HCT116 (cell line): ENCODE data around the gene SLC17A8. TPM values are rescaled to one million over a fixed set of nuclear protein-coding genes. Genes with fewer than 3 reads are reported as not detected.

Source experiments
- ATAC-seq: fragments of 200-7000 bp; cut with Tn5 transposase; 2 replicates; pipeline ENCODE4 v1.9.1; 2020; ENCODE audit warnings: mild to moderate bottlenecking, moderate library complexity
- BruUV-seq: library from RNA; stranded (reverse); fragments of 400-500 nt; replicated peaks from 2 replicates; lab custom pipeline; 2021; lab: Mats Ljungman, UMichigan
- CTCF ChIA-PET: fragments of 300-600 bp; sonication (Branson Sonifier 250); formaldehyde crosslinking; loops from one replicate; lab custom pipeline; 2021; ENCODE audit warnings: antibody characterized with exemption; lab: Charles Lee
- POLR2A ChIA-PET: fragments of 300-600, 350-600 bp; sonication (Branson Sonifier 250); formaldehyde crosslinking; loops from one replicate; lab custom pipeline; 2021; ENCODE audit warnings: antibody characterized with exemption; lab: Charles Lee
- RAD21 ChIA-PET, 2 experiments: fragments of 300-600 bp; sonication (Branson Sonifier 250); formaldehyde crosslinking; loops; one replicate each; lab custom pipeline; 2023; ENCODE audit warnings: low total read pairs in 2 of 2; ENCODE audit not compliant: uncharacterized antibody in 2 of 2, unreplicated experiment in 2 of 2, low non-redundant PET in 1 of 2; lab: Charles Lee
- DNase-seq: peaks from one replicate; pipeline ENCODE4 v3.0.0-alpha.2; 2010; ENCODE audit warnings: low read depth, low spot score
- H2AFZ ChIP-seq: fragments of 200-600 bp; shearing (Covaris generic), sonication (generic); 2 replicates; pipeline ENCODE4 v1.6.1; 2017; ENCODE audit warnings: low read depth, mixed run types, mixed read lengths, antibody characterized with exemption, low read length; ENCODE audit not compliant: poor library complexity, severe bottlenecking
- H3K27ac ChIP-seq: 2 replicates; pipeline ENCODE4 v1.5.1; 2012; ENCODE audit warnings: low read depth, low read length
- H3K27me3 ChIP-seq: fragments of 200-600 bp; sonication (generic); 2 replicates; pipeline ENCODE4 v1.6.1; 2016; ENCODE audit warnings: mixed run types, low read length, mixed read lengths; ENCODE audit not compliant: insufficient read depth
- H3K36me3 ChIP-seq, 2 experiments: fragments of 200-500 bp in 1 of 2; fragments of 200-600 bp in 1 of 2; sonication (Bioruptor generic) in 1 of 2; sonication (generic) in 1 of 2; 2 replicates each; pipeline versions ENCODE4 v1.5.1 to v1.6.1; 2014 to 2016; ENCODE audit warnings: low read length in 2 of 2, inconsistent platforms in 1 of 2, mixed read lengths in 1 of 2, mixed run types in 1 of 2; ENCODE audit not compliant: insufficient read depth in 2 of 2, control insufficient read depth in 1 of 2
- H3K4me1 ChIP-seq, 2 experiments: fragments of 200-600 bp in 1 of 2; sonication (generic) in 1 of 2; 2 replicates each; pipeline versions ENCODE4 v1.5.1 to v1.6.1; 2012 to 2017; ENCODE audit warnings: low read length in 2 of 2, inconsistent platforms in 1 of 2, mild to moderate bottlenecking in 1 of 2, mixed read lengths in 1 of 2, mixed run types in 1 of 2, moderate library complexity in 1 of 2; ENCODE audit not compliant: insufficient read depth in 2 of 2, control insufficient read depth in 1 of 2
- H3K4me2 ChIP-seq: fragments of 200-600 bp; sonication (generic); 2 replicates; pipeline ENCODE4 v1.6.1; 2017; ENCODE audit warnings: mixed run types, low read length, mixed read lengths
- H3K4me3 ChIP-seq, 2 experiments: fragments of 200-600 bp in 1 of 2; sonication (generic) in 1 of 2; replicated peaks in 1 of 2; 2 replicates each; pipeline ENCODE4 v1.5.1; 2011 to 2016; ENCODE audit warnings: low read length in 2 of 2, control low read depth in 1 of 2, low read depth in 1 of 2, mild to moderate bottlenecking in 1 of 2, mixed read lengths in 1 of 2, mixed run types in 1 of 2
- H3K79me2 ChIP-seq: fragments of 200-600 bp; sonication (generic); 2 replicates; pipeline ENCODE4 v1.6.1; 2017; ENCODE audit warnings: mild to moderate bottlenecking, mixed run types, low read length, moderate library complexity, mixed read lengths; ENCODE audit not compliant: insufficient read depth
- H3K9ac ChIP-seq: fragments of 200-600 bp; sonication (generic); 2 replicates; pipeline ENCODE4 v1.6.1; 2016; ENCODE audit warnings: low read length, mixed read lengths
- H3K9me2 ChIP-seq: fragments of 200-600 bp; sonication (generic), shearing (Covaris generic); 2 replicates; pipeline ENCODE4 v1.6.1; 2017; ENCODE audit warnings: mixed run types, mild to moderate bottlenecking, moderate library complexity; ENCODE audit not compliant: insufficient read depth
- H3K9me3 ChIP-seq, 2 experiments: fragments of 200-500 bp in 1 of 2; fragments of 200-600 bp in 1 of 2; sonication (Bioruptor generic) in 1 of 2; sonication (generic) in 1 of 2; 2 replicates each; pipeline ENCODE4 v1.6.1; 2014 to 2017; ENCODE audit warnings: low read length in 2 of 2, mixed read lengths in 2 of 2, inconsistent platforms in 1 of 2, low read depth in 1 of 2, mild to moderate bottlenecking in 1 of 2, mixed run types in 1 of 2, moderate library complexity in 1 of 2; ENCODE audit not compliant: control insufficient read depth in 1 of 2, insufficient read depth in 1 of 2
- H4K20me1 ChIP-seq: fragments of 200-600 bp; sonication (generic), shearing (Covaris generic); 2 replicates; pipeline ENCODE4 v1.6.1; 2017; ENCODE audit warnings: mixed run types, mild to moderate bottlenecking, moderate library complexity; ENCODE audit not compliant: insufficient read depth
- CBX3 ChIP-seq: IDR thresholded peaks from 2 replicates; pipeline ENCODE4 v1.6.1; 2012; ENCODE audit warnings: low read depth
- CEBPB ChIP-seq: IDR thresholded peaks from 2 replicates; pipeline ENCODE4 v1.6.1; 2012; ENCODE audit warnings: low read depth
- EGR1 ChIP-seq: IDR thresholded peaks from 2 replicates; pipeline ENCODE4 v1.6.1; 2012; ENCODE audit warnings: low read depth
- ELF1 ChIP-seq: IDR thresholded peaks from 2 replicates; pipeline ENCODE4 v1.6.1; 2012; ENCODE audit warnings: low read depth, borderline replicate concordance
- EZH2phosphoT487 ChIP-seq: fragments of 200-600 bp; IDR thresholded peaks from 2 replicates; pipeline ENCODE4 v1.6.1; 2018; ENCODE audit warnings: antibody characterized with exemption, borderline replicate concordance
- FOSL1 ChIP-seq: IDR thresholded peaks from 2 replicates; pipeline ENCODE4 v1.6.1; 2012; ENCODE audit warnings: low read depth
- POLR2AphosphoS5 ChIP-seq: IDR thresholded peaks from 2 replicates; pipeline ENCODE4 v1.6.1; 2011; ENCODE audit warnings: mild to moderate bottlenecking, low read depth, low read length, moderate library complexity
- RAD21 ChIP-seq: IDR thresholded peaks from 2 replicates; pipeline ENCODE4 v1.6.1; 2012; ENCODE audit warnings: low read depth, mild to moderate bottlenecking
- SIN3A ChIP-seq: IDR thresholded peaks from 2 replicates; pipeline ENCODE4 v1.6.1; 2012; ENCODE audit warnings: low read depth
- SRF ChIP-seq: IDR thresholded peaks from 2 replicates; pipeline ENCODE4 v1.6.1; 2012; ENCODE audit warnings: low read depth
- YY1 ChIP-seq: IDR thresholded peaks from 2 replicates; pipeline ENCODE4 v1.6.1; 2011; ENCODE audit warnings: low read length, low read depth, moderate library complexity, mild to moderate bottlenecking; ENCODE audit not compliant: insufficient replicate concordance; ENCODE audit errors: extremely low read depth
- ZBTB33 ChIP-seq: IDR thresholded peaks from 2 replicates; pipeline ENCODE4 v1.6.1; 2011; ENCODE audit warnings: mild to moderate bottlenecking, low read length, moderate library complexity; ENCODE audit not compliant: insufficient replicate concordance; ENCODE audit errors: extremely low read depth
- ZFX ChIP-seq: fragments of 450-650 bp; IDR thresholded peaks from 2 replicates; pipeline ENCODE4 v1.6.1; 2017
- ZNF274 ChIP-seq: fragments of 200-500 bp; sonication (Bioruptor generic); IDR thresholded peaks from 2 replicates; pipeline ENCODE4 v1.6.1; 2014; ENCODE audit warnings: mild to moderate bottlenecking, low read depth, low read length, inconsistent platforms
- intact Hi-C: fragments of 100-400 bp; cut with micrococcal nuclease; formaldehyde crosslinking; loops from 2 replicates; pipeline ENCODE4 v1.10.0; 2022
- total RNA-seq: library from RNA; stranded (reverse); gene quantifications from one replicate; pipeline ENCODE4 v1.2.1, GENCODE V29; 2021; ENCODE audit not compliant: unreplicated experiment
- TF ChIP-seq, protein P1 (sequence below): IDR thresholded peaks from 2 replicates; pipeline ENCODE4 v1.6.1; 2012
- TF ChIP-seq, protein P2 (sequence below): IDR thresholded peaks from 2 replicates; pipeline ENCODE4 v1.6.1; 2012; ENCODE audit warnings: low read depth
- TF ChIP-seq, protein P3 (sequence below), 3 experiments: fragments of 200-600 bp in 1 of 3; sonication (generic) in 1 of 3; IDR thresholded peaks in 2 of 3; conservative IDR thresholded peaks in 1 of 3; 2 replicates each; pipeline ENCODE4 v1.5.1; 2012 to 2017; ENCODE audit warnings: low read depth in 2 of 3, low read length in 2 of 3, antibody characterized with exemption in 1 of 3, borderline replicate concordance in 1 of 3, control low read depth in 1 of 3, mild to moderate bottlenecking in 1 of 3, mixed read lengths in 1 of 3, mixed run types in 1 of 3, moderate library complexity in 1 of 3; ENCODE audit not compliant: insufficient read depth in 1 of 3

Gene SLC17A8
- total RNA-seq, 1 experiment from 2014 or later: not detected

DNA sequence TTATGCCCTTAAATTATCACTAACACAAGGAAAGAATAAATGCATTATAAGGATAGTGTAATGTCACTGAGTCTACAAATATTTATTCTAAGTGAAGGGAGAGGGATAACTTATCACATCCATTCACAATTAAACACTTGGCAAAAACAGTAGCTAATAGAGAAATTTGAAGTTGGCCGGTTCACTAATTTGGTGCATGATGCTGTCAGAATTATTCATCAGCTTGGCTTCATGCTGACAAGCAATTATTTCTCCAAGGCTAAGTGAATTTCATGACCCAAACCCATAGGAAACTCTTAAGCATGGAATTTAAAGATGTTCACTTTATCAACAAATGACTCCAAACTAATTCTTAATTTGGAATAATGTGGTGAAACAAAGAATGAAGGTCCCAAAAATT is 91.8 kb downstream of the SLC17A8 start:
- no peak for DNase-seq
- BruUV-seq: no TSS peak
- H4K20me1 ChIP-seq: no peaks in the 10 kb centered on the region
- no peak overlapping the region for H3K9ac ChIP-seq
- H2AFZ ChIP-seq: no peak overlapping the region
- no peak overlapping the region for H3K4me3 ChIP-seq
- no peaks in the 10 kb centered on the region for H3K9me3 ChIP-seq
- no peaks in the 10 kb centered on the region for H3K79me2 ChIP-seq
- H3K4me1 ChIP-seq: no peaks in the 10 kb centered on the region
- TF ChIP-seq POLR2AphosphoS5: no peak
- no peak for TF ChIP-seq ZFX
- TF ChIP-seq, protein P1, sequence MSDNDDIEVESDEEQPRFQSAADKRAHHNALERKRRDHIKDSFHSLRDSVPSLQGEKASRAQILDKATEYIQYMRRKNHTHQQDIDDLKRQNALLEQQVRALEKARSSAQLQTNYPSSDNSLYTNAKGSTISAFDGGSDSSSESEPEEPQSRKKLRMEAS: no peak
- TF ChIP-seq ELF1: no peak
- TF ChIP-seq, protein P2, sequence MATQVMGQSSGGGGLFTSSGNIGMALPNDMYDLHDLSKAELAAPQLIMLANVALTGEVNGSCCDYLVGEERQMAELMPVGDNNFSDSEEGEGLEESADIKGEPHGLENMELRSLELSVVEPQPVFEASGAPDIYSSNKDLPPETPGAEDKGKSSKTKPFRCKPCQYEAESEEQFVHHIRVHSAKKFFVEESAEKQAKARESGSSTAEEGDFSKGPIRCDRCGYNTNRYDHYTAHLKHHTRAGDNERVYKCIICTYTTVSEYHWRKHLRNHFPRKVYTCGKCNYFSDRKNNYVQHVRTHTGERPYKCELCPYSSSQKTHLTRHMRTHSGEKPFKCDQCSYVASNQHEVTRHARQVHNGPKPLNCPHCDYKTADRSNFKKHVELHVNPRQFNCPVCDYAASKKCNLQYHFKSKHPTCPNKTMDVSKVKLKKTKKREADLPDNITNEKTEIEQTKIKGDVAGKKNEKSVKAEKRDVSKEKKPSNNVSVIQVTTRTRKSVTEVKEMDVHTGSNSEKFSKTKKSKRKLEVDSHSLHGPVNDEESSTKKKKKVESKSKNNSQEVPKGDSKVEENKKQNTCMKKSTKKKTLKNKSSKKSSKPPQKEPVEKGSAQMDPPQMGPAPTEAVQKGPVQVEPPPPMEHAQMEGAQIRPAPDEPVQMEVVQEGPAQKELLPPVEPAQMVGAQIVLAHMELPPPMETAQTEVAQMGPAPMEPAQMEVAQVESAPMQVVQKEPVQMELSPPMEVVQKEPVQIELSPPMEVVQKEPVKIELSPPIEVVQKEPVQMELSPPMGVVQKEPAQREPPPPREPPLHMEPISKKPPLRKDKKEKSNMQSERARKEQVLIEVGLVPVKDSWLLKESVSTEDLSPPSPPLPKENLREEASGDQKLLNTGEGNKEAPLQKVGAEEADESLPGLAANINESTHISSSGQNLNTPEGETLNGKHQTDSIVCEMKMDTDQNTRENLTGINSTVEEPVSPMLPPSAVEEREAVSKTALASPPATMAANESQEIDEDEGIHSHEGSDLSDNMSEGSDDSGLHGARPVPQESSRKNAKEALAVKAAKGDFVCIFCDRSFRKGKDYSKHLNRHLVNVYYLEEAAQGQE: no peak
- no peak for TF ChIP-seq SRF
- TF ChIP-seq ZNF274: no peak
- TF ChIP-seq EZH2phosphoT487: no peak
- TF ChIP-seq YY1: no peak
- TF ChIP-seq, protein P3, sequence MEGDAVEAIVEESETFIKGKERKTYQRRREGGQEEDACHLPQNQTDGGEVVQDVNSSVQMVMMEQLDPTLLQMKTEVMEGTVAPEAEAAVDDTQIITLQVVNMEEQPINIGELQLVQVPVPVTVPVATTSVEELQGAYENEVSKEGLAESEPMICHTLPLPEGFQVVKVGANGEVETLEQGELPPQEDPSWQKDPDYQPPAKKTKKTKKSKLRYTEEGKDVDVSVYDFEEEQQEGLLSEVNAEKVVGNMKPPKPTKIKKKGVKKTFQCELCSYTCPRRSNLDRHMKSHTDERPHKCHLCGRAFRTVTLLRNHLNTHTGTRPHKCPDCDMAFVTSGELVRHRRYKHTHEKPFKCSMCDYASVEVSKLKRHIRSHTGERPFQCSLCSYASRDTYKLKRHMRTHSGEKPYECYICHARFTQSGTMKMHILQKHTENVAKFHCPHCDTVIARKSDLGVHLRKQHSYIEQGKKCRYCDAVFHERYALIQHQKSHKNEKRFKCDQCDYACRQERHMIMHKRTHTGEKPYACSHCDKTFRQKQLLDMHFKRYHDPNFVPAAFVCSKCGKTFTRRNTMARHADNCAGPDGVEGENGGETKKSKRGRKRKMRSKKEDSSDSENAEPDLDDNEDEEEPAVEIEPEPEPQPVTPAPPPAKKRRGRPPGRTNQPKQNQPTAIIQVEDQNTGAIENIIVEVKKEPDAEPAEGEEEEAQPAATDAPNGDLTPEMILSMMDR (IDR thresholded peaks at IDR 0.05 in 2 of 3, conservative IDR thresholded peaks at IDR 0.05 in 1 of 3; ENCODE audit: borderline replicate concordance in 1 of 3, insufficient read depth in 1 of 3, low read depth in 2 of 3, low read length in 2 of 3): no peak
- TF ChIP-seq ZBTB33: no peak
- TF ChIP-seq CBX3: no peak
- no peak for TF ChIP-seq RAD21
- TF ChIP-seq SIN3A: no peak
- no peak for TF ChIP-seq CEBPB
- no peak for TF ChIP-seq EGR1
- TF ChIP-seq FOSL1: no peak
- CTCF ChIA-PET: no interaction called here
- ATAC-seq: no peak
- H3K4me2 ChIP-seq: no peak overlapping the region
- RAD21 ChIA-PET: no interaction called here
- H3K36me3 ChIP-seq: no peaks in the 10 kb centered on the region
- H3K9me2 ChIP-seq: no peaks in the 10 kb centered on the region
- POLR2A ChIA-PET: no interaction called here
- peaks cover 5% of the 10 kb centered on the region; the same call in 1 of the 2 replicates for H3K27me3 ChIP-seq
- intact Hi-C loops: no loop called here
- H3K27ac ChIP-seq: no peak overlapping the region
